Subcutaneous adipose tissue (tissue), 4 donors: ENCODE measurements around the gene SFI1. TPM values are rescaled to one million over a fixed set of nuclear protein-coding genes. Genes with fewer than 3 reads are reported as not detected.

Source experiments
- total RNA-seq, 4 donors: library from RNA; depleted of rRNA; stranded (reverse); fragments of >200 nt; gene quantifications; one replicate each; pipeline ENCODE4 v1.1.0, GENCODE V29; 2016
- TF ChIP-seq, protein P1 (sequence below): fragments of 450-650 bp; IDR thresholded peaks from one replicate; pipeline ENCODE4 v1.5.1; 2016; ENCODE audit warnings: low read depth, mild to moderate bottlenecking, control low read depth, antibody characterized with exemption, moderate library complexity

Gene SFI1
- total RNA-seq, 4 donors from 2014 or later, result 7.8 to 28.3 (median 23.2) TPM

DNA sequence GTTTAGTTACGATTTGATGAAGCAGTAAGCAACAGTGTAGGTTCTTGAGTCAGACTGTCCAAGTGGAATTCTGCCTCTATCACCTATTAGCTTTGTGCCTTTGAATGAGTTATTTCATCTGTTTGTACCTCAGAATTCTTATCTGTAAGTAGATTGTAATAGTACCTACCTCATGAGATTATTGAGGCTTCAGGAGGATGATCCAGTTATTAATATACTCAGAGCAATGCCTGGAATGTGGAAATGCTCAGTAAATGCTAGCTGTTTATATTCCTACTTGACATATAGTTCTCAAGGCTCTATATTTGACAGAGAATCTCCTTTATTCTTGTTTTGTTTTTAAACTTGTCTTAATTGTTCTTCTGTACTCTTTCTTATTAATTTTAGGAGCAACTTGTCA, 70.1 kb downstream of the SFI1 start:
- TF ChIP-seq, protein P1, sequence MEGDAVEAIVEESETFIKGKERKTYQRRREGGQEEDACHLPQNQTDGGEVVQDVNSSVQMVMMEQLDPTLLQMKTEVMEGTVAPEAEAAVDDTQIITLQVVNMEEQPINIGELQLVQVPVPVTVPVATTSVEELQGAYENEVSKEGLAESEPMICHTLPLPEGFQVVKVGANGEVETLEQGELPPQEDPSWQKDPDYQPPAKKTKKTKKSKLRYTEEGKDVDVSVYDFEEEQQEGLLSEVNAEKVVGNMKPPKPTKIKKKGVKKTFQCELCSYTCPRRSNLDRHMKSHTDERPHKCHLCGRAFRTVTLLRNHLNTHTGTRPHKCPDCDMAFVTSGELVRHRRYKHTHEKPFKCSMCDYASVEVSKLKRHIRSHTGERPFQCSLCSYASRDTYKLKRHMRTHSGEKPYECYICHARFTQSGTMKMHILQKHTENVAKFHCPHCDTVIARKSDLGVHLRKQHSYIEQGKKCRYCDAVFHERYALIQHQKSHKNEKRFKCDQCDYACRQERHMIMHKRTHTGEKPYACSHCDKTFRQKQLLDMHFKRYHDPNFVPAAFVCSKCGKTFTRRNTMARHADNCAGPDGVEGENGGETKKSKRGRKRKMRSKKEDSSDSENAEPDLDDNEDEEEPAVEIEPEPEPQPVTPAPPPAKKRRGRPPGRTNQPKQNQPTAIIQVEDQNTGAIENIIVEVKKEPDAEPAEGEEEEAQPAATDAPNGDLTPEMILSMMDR, result no peak

DNA sequence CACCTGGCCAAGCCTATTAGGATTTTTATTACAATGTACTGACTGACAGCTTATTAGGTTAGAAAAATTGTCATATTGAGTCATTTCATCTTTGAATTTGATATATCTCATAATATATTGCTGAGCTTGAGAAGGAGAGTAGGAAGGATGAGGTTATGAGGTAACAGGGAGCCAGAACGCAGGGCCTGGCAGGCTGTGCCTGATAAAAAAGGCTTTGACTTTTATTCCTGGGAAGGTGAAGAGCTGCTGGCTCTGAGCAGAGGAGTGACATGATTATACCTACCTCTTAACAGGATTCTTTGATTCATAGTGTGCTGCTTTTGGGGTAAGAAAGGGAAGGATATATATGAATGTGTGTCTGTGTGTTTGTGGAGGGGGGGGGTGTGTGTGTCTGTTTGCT, 70.9 kb downstream of the SFI1 start:
- TF ChIP-seq, protein P1, result no peak

DNA sequence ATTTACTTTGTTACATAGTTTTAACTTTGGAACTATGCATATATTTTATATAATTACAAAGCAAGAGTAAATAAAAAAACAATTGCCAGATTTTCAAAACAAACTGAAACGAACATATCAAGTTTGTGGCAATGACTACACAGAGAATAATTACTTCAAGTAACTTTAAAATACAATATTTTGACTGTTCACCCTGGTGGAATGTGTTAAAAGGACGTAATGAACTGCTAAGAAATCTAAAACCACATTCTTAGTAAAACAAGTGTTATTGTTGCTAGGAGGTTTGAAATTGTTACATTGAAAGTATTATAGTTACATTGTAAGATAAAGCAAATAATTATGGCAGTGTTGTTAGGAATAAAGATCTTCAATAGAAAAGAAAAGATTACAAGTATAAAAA, 71.4 kb downstream of the SFI1 start:
- TF ChIP-seq, protein P1, result no peak

DNA sequence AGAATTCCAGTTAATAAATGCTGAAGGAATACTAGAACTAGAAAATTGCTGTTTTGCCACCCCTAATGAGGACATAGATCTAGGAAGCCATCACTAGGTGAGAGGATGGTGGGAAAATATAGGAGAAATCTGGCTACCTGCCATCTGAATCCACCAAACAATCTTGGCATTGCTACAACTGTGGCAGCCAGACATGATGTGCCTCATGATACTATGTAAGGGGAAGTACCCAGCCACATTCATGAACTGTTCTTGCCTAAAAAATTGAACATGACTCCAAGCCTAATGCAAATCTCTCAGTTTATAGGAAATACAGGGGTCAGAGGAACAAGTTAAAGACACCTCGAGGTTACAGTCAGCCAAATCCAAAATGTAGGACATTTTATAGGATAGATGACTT, 72.8 kb downstream of the SFI1 start:
- TF ChIP-seq, protein P1, result no peak

DNA sequence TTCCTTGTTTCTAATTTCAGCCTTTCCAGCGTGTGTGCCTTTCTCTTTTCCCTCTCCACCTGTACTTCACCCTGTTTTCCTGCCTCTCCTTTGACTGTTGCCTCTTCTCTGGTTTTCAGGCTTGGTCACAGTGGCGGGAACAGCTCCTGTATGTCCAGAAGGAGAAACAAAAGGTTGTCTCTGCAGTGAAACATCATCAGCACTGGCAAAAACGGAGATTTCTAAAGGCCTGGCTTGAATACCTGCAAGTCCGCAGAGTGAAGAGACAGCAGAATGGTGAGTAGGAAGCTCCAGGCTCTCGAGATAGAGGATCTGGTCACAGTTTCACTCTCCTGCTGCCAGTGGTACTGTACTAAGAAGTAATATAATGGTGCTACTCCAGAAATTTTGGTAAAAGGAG, 76.6 kb downstream of the SFI1 start:
- TF ChIP-seq, protein P1, result no peak

DNA sequence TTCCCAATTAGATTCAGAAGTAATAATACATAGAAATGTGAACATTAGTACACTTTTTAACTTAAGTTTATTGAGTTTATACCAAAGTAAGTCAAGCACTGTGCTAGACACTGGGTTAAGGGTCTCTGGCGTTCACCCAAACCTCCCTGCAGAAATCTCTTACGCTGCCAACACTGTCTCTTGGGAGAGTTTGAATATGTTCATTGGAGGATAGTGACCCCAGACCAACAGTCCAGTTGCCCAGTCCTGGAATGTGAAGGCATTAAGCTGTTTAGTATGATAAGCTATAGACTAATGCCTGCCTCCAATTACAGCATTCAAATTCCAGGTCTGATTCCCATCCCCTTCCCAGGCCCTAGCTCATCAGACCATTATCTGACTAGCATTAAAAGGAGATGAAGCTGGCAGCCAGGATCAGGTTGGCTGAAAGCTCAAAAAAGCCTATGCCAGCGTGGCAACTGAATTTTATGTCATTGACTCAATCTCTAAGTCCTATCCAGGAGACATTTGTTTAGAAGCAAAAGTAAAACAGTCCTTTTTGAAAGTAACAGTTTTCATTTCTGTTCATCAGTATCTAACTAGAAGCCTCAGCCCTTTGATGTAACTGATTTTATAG, 77.8 kb downstream of the SFI1 start:
- TF ChIP-seq, protein P1, result no peak

DNA sequence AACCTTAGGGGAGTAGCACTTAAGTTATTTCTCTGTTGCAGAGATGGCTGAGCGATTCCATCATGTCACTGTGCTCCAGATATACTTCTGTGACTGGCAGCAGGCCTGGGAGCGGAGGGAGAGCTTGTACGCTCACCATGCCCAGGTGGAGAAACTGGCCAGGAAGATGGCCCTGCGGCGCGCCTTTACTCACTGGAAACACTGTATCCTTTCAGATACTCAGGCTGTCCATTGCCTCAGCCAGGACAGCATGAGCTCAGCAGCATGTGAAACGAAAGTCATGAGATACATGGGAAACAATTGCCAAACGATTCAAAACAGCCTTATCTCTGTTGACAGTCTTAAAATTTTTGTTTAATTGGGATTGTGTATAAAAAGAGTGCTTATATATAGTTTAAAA, 78.9 kb downstream of the SFI1 start:
- TF ChIP-seq, protein P1, result no peak
